ENCODE data around the gene WFDC1.

Gene WFDC1, protein sequence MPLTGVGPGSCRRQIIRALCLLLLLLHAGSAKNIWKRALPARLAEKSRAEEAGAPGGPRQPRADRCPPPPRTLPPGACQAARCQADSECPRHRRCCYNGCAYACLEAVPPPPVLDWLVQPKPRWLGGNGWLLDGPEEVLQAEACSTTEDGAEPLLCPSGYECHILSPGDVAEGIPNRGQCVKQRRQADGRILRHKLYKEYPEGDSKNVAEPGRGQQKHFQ

DNA sequence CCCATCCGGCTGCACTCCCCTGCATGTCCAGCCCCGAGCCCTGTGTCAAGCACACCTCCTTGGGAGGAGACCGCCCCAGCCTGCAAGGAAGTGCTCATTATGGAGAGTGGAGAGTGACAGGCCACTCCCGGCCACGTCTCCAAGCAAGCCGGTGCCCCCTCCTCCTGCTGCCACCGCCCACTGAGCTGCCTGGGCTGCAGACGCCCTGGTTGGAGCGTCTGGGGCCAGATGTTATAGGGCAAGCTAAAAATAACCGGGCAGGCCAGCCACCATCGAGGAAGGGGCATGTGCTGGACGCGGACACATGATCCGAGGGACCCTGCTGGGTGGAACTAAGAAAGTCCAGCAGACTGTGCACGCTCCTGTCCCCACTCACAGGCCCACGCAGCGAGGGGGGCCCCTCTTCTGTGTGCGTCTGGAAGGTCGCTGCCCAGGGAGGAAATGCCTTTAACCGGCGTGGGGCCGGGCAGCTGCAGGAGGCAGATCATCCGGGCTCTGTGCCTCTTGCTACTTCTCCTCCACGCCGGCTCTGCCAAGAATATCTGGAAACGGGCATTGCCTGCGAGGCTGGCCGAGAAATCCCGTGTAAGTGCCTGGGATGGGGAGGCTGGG, at the start of gene WFDC1:
Gene WFDC1, plus strand, starts transcription at position 348 of the 612 bp plus-strand sequence. Its CDS starts 94 bp downstream, at position 442.
- H3K4me3 Mint-ChIP-seq: no peak within 1 kb of the TSS
- no peaks in the 10 kb centered on the region for H3K9me3 Mint-ChIP-seq
- H3K36me3 Mint-ChIP-seq: no peaks in the 10 kb centered on the region
- H3K27me3 Mint-ChIP-seq: peaks cover 67% of the 10 kb centered on the region
- H3K27ac Mint-ChIP-seq: no peak within 1 kb of the TSS
- peaks cover 12% of the 10 kb centered on the region for H3K4me1 Mint-ChIP-seq
- DNase-seq: no peak
- CTCF ChIA-PET: no interaction called here

DNA sequence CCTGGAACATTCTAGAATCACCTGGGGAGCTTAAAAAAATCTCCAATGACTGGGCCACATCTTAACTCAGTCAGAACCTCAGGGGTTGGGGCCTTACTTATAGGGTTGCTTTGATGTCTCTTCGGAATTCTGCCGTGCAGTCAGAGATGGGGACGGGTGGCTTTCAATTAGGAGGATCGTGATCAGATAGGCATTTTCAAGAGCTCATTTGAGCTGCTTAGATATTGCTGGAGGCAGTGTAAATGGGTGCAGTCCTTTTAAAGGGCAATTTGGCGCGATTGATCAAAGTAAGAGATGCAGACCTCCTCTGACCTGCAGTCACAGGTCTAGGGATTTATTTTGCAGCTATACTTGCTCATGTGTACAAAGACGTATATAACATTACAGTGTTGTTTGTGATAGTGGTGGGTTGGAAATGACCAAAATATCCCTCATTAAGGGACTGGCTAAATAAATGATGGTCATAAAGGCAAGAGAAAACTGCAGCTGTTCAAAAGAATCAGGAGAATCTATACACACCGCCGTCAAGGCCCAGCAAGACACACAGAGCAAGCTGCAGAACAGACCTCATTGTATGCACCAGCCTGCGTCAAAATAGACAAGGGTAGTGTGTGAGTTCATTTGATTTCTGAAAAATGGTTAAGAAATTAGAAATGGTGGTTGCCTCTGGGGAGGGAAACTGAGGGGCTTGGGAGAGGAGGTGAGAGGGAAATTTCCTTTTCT, 48.6 kb upstream of the WFDC1 start:
- DNase-seq: no peak
- Mint-ChIP-seq H3K36me3 (no peaks in the 10 kb centered on the region), H3K9me3 (peaks cover 1% of the 10 kb centered on the region), H3K27ac (no peak overlapping the region), H3K27me3 (peaks cover 25% of the 10 kb centered on the region), H3K4me3 (no peak overlapping the region), H3K4me1 (no peaks in the 10 kb centered on the region)
- CTCF ChIA-PET: no interaction called here

GRCh38 chr16:84246679-84247077, 48.0 kb upstream of the WFDC1 start:
- Mint-ChIP-seq H3K9me3 (peaks cover 1% of the 10 kb centered on the region), H3K4me1 (no peaks in the 10 kb centered on the region), H3K4me3 (no peak overlapping the region), H3K27me3 (peaks cover 25% of the 10 kb centered on the region), H3K36me3 (no peaks in the 10 kb centered on the region), H3K27ac (no peak overlapping the region)
- no peak for DNase-seq
- CTCF ChIA-PET: no interaction called here

DNA sequence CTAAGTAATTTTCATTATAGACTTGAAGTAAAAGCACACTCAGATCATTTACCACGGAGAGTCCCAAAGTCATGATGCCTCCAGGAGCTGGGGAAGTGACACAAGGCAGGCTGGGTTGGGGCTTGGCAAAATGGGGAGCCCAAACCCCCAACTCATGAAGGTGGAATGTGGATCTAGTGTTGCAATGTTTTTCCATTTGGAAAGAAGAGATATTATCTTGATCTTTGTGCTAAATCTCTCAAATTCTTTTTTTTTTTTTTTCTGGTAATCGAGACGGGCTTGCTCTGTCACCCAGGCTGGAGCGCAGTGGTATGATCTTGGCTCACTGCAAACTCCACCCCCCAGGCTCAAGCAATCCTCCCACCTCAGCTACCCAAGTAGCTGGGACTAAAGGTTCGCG, 47.3 kb upstream of the WFDC1 start:
- H3K4me3 Mint-ChIP-seq: no peak overlapping the region
- no peaks in the 10 kb centered on the region for H3K4me1 Mint-ChIP-seq
- H3K27ac Mint-ChIP-seq: no peak overlapping the region
- CTCF ChIA-PET: no interaction called here
- H3K27me3 Mint-ChIP-seq: peaks cover 32% of the 10 kb centered on the region
- H3K9me3 Mint-ChIP-seq: peaks cover 1% of the 10 kb centered on the region
- DNase-seq: no peak
- H3K36me3 Mint-ChIP-seq: no peaks in the 10 kb centered on the region

DNA sequence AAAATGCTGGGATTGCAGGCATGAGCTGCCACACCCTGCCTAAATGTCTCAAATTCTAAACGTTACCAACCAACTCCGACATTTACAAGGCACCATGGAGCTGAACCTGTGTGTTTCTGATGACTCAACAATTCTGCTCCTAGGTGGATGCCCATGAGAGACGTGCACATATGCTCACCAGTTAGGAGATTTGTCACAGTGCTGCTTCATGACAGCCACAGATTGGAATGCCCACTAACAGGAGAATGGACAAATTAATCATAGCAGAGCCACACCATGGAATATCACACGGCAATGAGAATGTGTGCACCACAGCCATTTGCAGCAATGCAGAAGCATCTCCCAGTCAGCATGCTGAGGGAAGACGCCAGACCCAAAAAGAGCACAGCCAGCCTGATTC, 46.8 kb upstream of the WFDC1 start:
- CTCF ChIA-PET: no interaction called here
- Mint-ChIP-seq H3K4me3 (no peak overlapping the region), H3K4me1 (no peaks in the 10 kb centered on the region), H3K36me3 (no peaks in the 10 kb centered on the region), H3K9me3 (peaks cover 1% of the 10 kb centered on the region), H3K27ac (no peak overlapping the region), H3K27me3 (peaks cover 32% of the 10 kb centered on the region)
- DNase-seq: no peak

GRCh38 chr16:84252184-84252583, 42.5 kb upstream of the WFDC1 start:
- Mint-ChIP-seq H3K4me3 (no peak overlapping the region), H3K9me3 (no peaks in the 10 kb centered on the region), H3K36me3 (no peaks in the 10 kb centered on the region), H3K27ac (no peak overlapping the region), H3K4me1 (no peaks in the 10 kb centered on the region), H3K27me3 (peaks cover 38% of the 10 kb centered on the region)
- no peak for DNase-seq
- CTCF ChIA-PET: no interaction called here

DNA sequence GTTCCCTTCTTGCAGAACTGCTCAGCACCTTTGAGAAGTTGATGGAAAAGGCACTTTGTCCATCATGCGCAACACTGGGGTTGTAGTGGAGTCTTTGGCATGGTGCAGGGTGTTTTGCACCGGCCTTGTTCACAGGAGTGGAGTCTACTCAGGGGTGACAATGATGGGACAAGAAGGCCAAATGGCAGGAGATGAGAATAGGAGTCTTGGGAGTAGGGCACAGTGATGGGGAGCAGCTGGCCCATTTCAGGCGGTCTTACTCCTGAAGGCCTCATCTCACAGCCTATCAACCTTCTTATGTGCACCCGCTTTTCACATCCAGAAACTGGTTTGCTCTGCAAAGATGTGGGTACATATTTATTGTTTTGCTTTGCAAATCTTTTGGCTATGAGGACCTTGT, 41.5 kb upstream of the WFDC1 start:
- Mint-ChIP-seq H3K4me3 (no peak overlapping the region), H3K36me3 (no peaks in the 10 kb centered on the region), H3K9me3 (no peaks in the 10 kb centered on the region), H3K27me3 (peaks cover 38% of the 10 kb centered on the region), H3K27ac (no peak overlapping the region), H3K4me1 (no peaks in the 10 kb centered on the region)
- CTCF ChIA-PET: no interaction called here
- DNase-seq: no peak

GRCh38 chr16:84254062-84254461, 40.6 kb upstream of the WFDC1 start:
- CTCF ChIA-PET: no interaction called here
- Mint-ChIP-seq H3K4me1 (no peaks in the 10 kb centered on the region), H3K36me3 (no peaks in the 10 kb centered on the region), H3K4me3 (no peak overlapping the region), H3K27me3 (peaks cover 43% of the 10 kb centered on the region), H3K9me3 (no peaks in the 10 kb centered on the region), H3K27ac (no peak overlapping the region)
- no peak for DNase-seq

- no peak for DNase-seq
- CTCF ChIA-PET: no interaction called here
- Mint-ChIP-seq H3K27me3 (peaks cover 43% of the 10 kb centered on the region), H3K4me1 (no peaks in the 10 kb centered on the region), H3K9me3 (no peaks in the 10 kb centered on the region), H3K4me3 (no peak overlapping the region), H3K36me3 (no peaks in the 10 kb centered on the region), H3K27ac (no peak overlapping the region)
Observed at GRCh38 chr16:84255050-84255810, 39.4 kb upstream of the WFDC1 start.

DNA sequence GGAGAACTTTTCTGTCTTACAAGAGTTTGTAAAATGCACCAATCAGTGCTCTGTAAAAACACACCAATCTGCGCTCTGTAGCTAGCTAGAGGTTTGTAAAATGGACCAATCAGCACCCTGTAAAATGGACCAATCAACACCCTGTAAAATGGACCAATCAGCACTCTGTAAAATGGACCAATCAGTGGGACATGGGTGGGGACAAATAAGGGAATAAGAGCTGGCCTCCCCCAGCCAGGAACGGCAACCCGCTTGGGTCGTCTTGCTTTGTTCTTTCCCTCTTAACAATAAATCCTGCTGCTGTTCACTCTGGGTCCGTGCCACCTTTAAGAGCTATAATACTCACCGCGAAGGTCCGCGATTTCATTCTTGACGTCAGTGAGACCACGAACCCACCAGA, 36.4 kb upstream of the WFDC1 start:
- H3K9me3 Mint-ChIP-seq: no peaks in the 10 kb centered on the region
- peaks cover 23% of the 10 kb centered on the region for H3K27me3 Mint-ChIP-seq
- H3K4me3 Mint-ChIP-seq: no peak overlapping the region

GRCh38 chr16:84259691-84260090, 35.0 kb upstream of the WFDC1 start:
- H3K9me3 Mint-ChIP-seq: no peaks in the 10 kb centered on the region
- CTCF ChIA-PET: no interaction called here
- no peak overlapping the region for H3K27ac Mint-ChIP-seq
- H3K36me3 Mint-ChIP-seq: no peaks in the 10 kb centered on the region
- no peak overlapping the region for H3K4me3 Mint-ChIP-seq
- peaks cover 26% of the 10 kb centered on the region for H3K27me3 Mint-ChIP-seq
- no peak for DNase-seq
- H3K4me1 Mint-ChIP-seq: no peaks in the 10 kb centered on the region

More for the DNA sequence above, 36.4 kb upstream of the WFDC1 start:
- CTCF ChIA-PET: no interaction called here
- H3K36me3 Mint-ChIP-seq: no peaks in the 10 kb centered on the region
- no peak for DNase-seq
- no peak overlapping the region for H3K27ac Mint-ChIP-seq
- H3K4me1 Mint-ChIP-seq: no peaks in the 10 kb centered on the region

DNA sequence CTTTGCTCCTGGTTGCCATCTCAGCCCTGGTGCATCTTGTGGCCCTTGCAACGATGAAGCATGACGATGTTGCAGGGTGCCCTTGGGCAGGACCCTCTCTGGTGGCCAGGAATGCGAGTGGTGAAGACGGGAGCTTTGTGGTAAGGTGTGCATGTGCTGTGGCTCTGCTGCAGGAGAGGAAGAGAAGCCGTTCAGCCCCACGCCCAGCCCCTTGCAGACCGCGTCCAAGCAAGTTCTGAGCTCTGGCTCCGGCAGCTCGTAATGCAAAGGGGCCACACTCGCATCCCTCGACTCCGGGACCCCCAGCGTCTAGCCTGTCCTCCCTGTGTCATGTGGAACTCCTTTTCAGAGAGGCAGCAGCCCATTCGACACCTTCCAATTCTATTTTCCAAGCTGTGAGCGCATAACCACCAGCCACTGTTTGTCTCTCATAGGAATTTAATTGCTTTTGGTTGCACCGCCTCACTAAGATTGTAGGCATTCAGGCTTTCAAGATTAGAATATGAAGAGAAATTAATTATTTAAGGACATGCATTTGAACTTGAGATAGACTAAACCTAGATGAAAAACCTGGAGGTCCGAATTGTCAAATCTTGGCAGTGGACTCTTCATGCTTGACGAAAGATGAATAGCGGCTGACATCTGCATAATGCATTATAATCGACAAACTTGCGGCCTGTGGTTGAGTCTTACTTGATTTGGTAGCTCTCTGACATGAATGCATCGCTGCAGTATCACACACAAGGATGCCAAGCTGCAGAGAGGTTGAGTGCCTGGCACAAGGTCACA, 33.7 kb upstream of the WFDC1 start:
- Mint-ChIP-seq H3K27me3 (peaks cover 20% of the 10 kb centered on the region), H3K36me3 (no peaks in the 10 kb centered on the region), H3K9me3 (no peaks in the 10 kb centered on the region), H3K27ac (no peak overlapping the region), H3K4me1 (no peaks in the 10 kb centered on the region), H3K4me3 (no peak overlapping the region)
- CTCF ChIA-PET: no interaction called here
- no peak for DNase-seq

GRCh38 chr16:84262031-84262430, 32.6 kb upstream of the WFDC1 start:
- CTCF ChIA-PET: no interaction called here
- Mint-ChIP-seq H3K4me1 (no peaks in the 10 kb centered on the region), H3K27ac (no peak overlapping the region), H3K9me3 (no peaks in the 10 kb centered on the region), H3K4me3 (no peak overlapping the region), H3K36me3 (no peaks in the 10 kb centered on the region), H3K27me3 (peaks cover 23% of the 10 kb centered on the region)
- no peak for DNase-seq

- no peaks in the 10 kb centered on the region for H3K36me3 Mint-ChIP-seq
- H3K9me3 Mint-ChIP-seq: no peaks in the 10 kb centered on the region
- H3K27ac Mint-ChIP-seq: no peak overlapping the region
- peaks cover 27% of the 10 kb centered on the region for H3K27me3 Mint-ChIP-seq
- H3K4me1 Mint-ChIP-seq: no peaks in the 10 kb centered on the region
- H3K4me3 Mint-ChIP-seq: no peak overlapping the region
- DNase-seq: no peak
- CTCF ChIA-PET: no interaction called here
Observed at GRCh38 chr16:84262939-84263338, 31.7 kb upstream of the WFDC1 start.
